ENCODE measurements around the gene ZMAT2.

DNA sequence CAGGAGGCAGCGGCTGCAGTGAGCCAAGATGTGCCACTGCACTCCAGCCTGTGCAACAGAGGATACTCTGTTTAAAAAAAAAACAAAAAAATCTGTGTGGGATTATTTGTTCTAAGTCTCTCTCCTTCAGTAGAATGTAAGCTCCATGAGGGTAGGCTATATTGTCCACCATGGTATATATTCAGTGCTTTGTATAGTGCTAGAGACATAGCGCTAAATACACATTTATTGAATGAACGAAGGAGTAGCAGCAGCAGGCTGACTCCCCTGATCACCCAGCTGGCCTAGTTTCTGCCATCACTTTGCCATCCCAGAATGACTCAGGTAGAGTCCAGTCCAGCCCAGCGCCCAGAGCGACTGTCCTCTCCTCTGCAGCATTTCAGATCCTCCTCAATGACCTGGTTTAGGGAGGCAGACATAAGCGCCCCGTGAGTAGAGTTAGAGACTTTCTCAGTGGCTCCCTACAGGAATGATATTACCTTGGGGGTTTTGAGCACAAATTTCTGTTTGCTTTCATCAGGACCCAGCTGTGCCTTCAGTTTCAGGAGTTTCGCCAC, 9.8 kb upstream of the ZMAT2 start:
- TF ChIP-seq CTCF (conservative IDR thresholded peaks at IDR 0.05; ENCODE audit: low read length) (no peak), EZH2phosphoT487 (IDR thresholded peaks at IDR 0.05; ENCODE audit: borderline replicate concordance, low read depth, low read length) (no peak)
